CD4-positive, CD25-positive, alpha-beta regulatory T cell (primary cell): ENCODE measurements around the gene TLK1. TPM values are rescaled to one million over a fixed set of nuclear protein-coding genes. Genes with fewer than 3 reads are reported as not detected.
"Not testable (repeated sequence)": the region's sequence is repeated elsewhere in the genome, so short reads cannot be mapped to it uniquely, and the experiment has no call there.

Experiments
- ATAC-seq, 2 donors: fragments of 150-1000 bp; cut with Tn5 transposase; one replicate each; pipeline ENCODE4 v1.10.0; 2021; ENCODE audit warnings: low read depth in 2 of 2, moderate number of reproducible peaks in 2 of 2, moderate library complexity in 1 of 2
- DNase-seq, 3 donors: peaks; one replicate each; pipeline versions ENCODE4 v3.0.0 to v3.0.0-alpha.2; 2012 to 2022; ENCODE audit warnings: mixed read lengths in 1 of 3
- H3K27ac ChIP-seq: one replicate; pipeline ENCODE4 v1.7.0; 2013; ENCODE audit warnings: mild to moderate bottlenecking, low read length; ENCODE audit not compliant: insufficient read depth, poor library complexity, severe bottlenecking
- H3K27me3 ChIP-seq: one replicate; pipeline ENCODE4 v1.7.0; 2013; ENCODE audit warnings: low read length; ENCODE audit not compliant: control insufficient read depth, insufficient read depth
- H3K36me3 ChIP-seq: one replicate; pipeline ENCODE4 v1.7.0; 2013; ENCODE audit warnings: mild to moderate bottlenecking, low read length, moderate library complexity; ENCODE audit not compliant: control insufficient read depth, insufficient read depth
- H3K4me1 ChIP-seq: 2 replicates; pipeline ENCODE4 v1.7.0; 2013; ENCODE audit warnings: mild to moderate bottlenecking, low read length; ENCODE audit not compliant: insufficient read depth, control insufficient read depth, poor library complexity, severe bottlenecking
- H3K4me3 ChIP-seq: one replicate; pipeline ENCODE4 v1.7.0; 2013; ENCODE audit warnings: low read depth, mild to moderate bottlenecking, low read length, moderate library complexity
- H3K9me3 ChIP-seq, 2 experiments: 1 replicate in 1 of 2; 2 replicates in 1 of 2; pipeline ENCODE4 v1.7.0; 2013; ENCODE audit warnings: low read length in 2 of 2, mild to moderate bottlenecking in 1 of 2, moderate library complexity in 1 of 2; ENCODE audit not compliant: control insufficient read depth in 2 of 2
- H3K27ac Mint-ChIP-seq, 3 donors: one replicate each; pipeline ENCODE4 v1.8.0; 2020 to 2022; ENCODE audit warnings: mild to moderate bottlenecking in 3 of 3, mixed read lengths in 3 of 3, moderate library complexity in 2 of 3
- H3K27me3 Mint-ChIP-seq: one replicate; pipeline ENCODE4 v1.8.0; 2022; ENCODE audit warnings: mild to moderate bottlenecking, mixed read lengths
- H3K36me3 Mint-ChIP-seq: one replicate; pipeline ENCODE4 v1.8.0; 2020; ENCODE audit warnings: mixed read lengths
- H3K4me1 Mint-ChIP-seq, 4 donors: one replicate each; pipeline ENCODE4 v1.8.0; 2020 to 2022; ENCODE audit warnings: mixed read lengths in 4 of 4, mild to moderate bottlenecking in 1 of 4
- H3K4me3 Mint-ChIP-seq, 4 donors: one replicate each; pipeline ENCODE4 v1.8.0; 2020 to 2022; ENCODE audit warnings: mild to moderate bottlenecking in 4 of 4, mixed read lengths in 4 of 4, moderate library complexity in 3 of 4
- H3K9me3 Mint-ChIP-seq, 7 donors: one replicate each; pipeline ENCODE4 v1.8.0; 2020 to 2022; ENCODE audit warnings: mixed read lengths in 7 of 7, mild to moderate bottlenecking in 3 of 7, moderate library complexity in 2 of 7
- polyA plus RNA-seq, 4 donors: library from polyadenylated mRNA; unstranded; fragments of 300-500 nt; fragmentation: Illumina TruSeq; gene quantifications; one replicate each; pipeline ENCODE4 v1.2.3, GENCODE V29; 2021
- total RNA-seq: library from RNA; stranded (reverse); gene quantifications from one replicate; pipeline ENCODE4 v1.2.3, GENCODE V29; 2022

Gene TLK1
- total and polyA plus RNA-seq, 5 donors from 2014 or later, result 33.9 to 179 (median 54.4) TPM

- Mint-ChIP-seq H3K4me3 (peak overlapping the region; percentile 18 to 93 (median 76)), H3K4me1 (peaks cover 44 to 82% (median 59%) of the 10 kb centered on the region in 4 donors), H3K27ac (peak overlapping the region; percentile 77 to 90 (median 79)), H3K9me3 (no peaks in the 10 kb centered on the region), H3K27me3 (no peaks in the 10 kb centered on the region), H3K36me3 (peaks cover 19% of the 10 kb centered on the region)
- Histone ChIP-seq H3K27ac (peak overlapping the region; percentile 68), H3K27me3 (no peaks in the 10 kb centered on the region), H3K4me3 (peak overlapping the region; percentile 83), H3K9me3 (no peaks in the 10 kb centered on the region), H3K36me3 (peaks cover 6% of the 10 kb centered on the region), H3K4me1 (peaks cover 49% of the 10 kb centered on the region)
- DNase-seq (peak in 2 of 3 donors; percentile 14 to 34), ATAC-seq (no peak)
These were observed 73.1 kb downstream of the TLK1 start for GRCh38 chr2:171087547-171087946.

DNA sequence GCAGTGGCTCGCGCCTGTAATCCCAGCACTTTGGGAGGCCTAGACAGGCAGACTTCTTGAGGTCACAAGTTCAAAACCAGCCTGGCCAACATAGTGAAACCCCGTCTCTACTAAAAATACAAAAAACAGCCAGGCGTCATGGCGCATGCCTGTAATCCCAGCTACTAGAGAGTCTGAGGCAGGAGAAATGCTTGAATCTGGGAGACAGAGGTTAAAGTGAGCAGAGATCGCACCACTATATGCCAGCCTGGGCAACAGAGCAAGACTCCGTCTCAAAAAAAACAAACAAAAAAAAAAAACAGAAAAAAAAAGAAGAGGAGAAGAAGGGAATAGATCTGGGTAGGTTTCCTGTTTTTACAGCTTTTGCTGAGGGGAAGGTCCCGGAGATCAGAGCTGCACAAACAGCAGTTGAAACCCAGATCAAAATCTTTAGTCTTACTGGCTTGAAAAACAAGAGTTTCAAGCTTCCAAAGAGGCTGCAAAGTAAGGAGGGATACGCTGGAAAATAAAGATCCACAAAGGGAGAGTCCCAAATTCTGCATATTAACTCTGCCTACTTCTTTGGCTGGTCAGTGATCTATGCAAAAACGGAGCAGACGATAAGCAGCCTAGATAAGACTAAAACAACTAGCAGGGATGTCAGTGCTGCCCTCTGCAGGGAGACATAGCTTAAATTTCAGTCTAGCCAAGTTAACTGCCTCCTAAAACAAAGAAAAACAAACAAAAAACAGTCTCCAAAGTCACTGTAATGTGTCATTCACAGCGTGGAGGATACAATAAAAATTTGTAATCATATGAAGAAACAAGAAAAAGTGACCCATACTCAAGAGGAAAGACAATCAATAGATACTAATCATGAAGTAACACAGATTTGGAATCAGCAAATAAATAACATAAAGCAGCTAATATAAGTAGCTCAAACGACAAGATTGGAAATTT, 74.1 kb downstream of the TLK1 start:
- H3K27me3 ChIP-seq, result no peaks in the 10 kb centered on the region
- no peaks in the 10 kb centered on the region for H3K9me3 Mint-ChIP-seq
- H3K4me1 Mint-ChIP-seq, result peaks cover 46 to 84% (median 61%) of the 10 kb centered on the region in 4 donors
- peaks cover 57% of the 10 kb centered on the region for H3K4me1 ChIP-seq
- peaks cover 11% of the 10 kb centered on the region for H3K36me3 ChIP-seq
- H3K4me3 ChIP-seq, result peak overlapping the region; percentile 83
- H3K9me3 ChIP-seq, result no peaks in the 10 kb centered on the region
- H3K4me3 Mint-ChIP-seq, result peak overlapping the region; percentile 47 to 93 (median 90)
- H3K27ac ChIP-seq, result peak overlapping the region; percentile 68
- DNase-seq, result peak; percentile 33 to 84 (median 64)
- H3K27me3 Mint-ChIP-seq, result no peaks in the 10 kb centered on the region
- ATAC-seq, result peak; percentile 76 to 82
- peaks cover 13% of the 10 kb centered on the region for H3K36me3 Mint-ChIP-seq
- peak overlapping the region; percentile 77 to 95 (median 79) for H3K27ac Mint-ChIP-seq

DNA sequence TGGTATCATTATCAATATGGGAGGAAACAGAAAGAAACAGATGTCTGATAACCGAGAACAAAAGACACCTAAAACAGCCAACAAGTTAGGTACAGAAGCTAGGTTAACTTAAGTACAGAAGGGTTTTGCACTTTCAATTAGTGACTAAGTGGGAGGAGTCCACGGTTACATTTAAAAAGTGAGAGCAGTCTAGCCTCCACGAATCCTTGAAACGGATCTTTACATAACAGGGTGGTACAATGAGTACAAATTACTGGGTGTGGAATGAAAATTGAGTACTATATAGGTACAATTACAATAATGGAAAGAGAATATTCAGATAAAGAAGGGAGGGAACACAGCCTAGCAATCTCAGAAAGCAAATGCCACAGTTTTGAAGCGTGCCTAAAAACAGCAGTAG, 76.6 kb downstream of the TLK1 start:
- no peaks in the 10 kb centered on the region for H3K9me3 Mint-ChIP-seq
- H3K4me1 ChIP-seq, result peaks cover 67% of the 10 kb centered on the region

GRCh38 chr2:171083451-171083850, 77.2 kb downstream of the TLK1 start:
- H3K9me3 ChIP-seq, result no peaks in the 10 kb centered on the region
- peak overlapping the region; percentile 58 for H3K27ac ChIP-seq
- DNase-seq (no peak), ATAC-seq (no peak)
- H3K27me3 ChIP-seq, result no peaks in the 10 kb centered on the region
- H3K36me3 ChIP-seq, result peaks cover 18% of the 10 kb centered on the region
- H3K9me3 Mint-ChIP-seq, result no peaks in the 10 kb centered on the region
- peaks cover 51 to 82% (median 62%) of the 10 kb centered on the region in 4 donors for H3K4me1 Mint-ChIP-seq
- peaks cover 67% of the 10 kb centered on the region for H3K4me1 ChIP-seq
- peak overlapping the region; percentile 9 to 79 (median 56) for H3K4me3 Mint-ChIP-seq
- H3K27ac Mint-ChIP-seq, result peak overlapping the region; percentile 82 to 96 (median 82)
- H3K4me3 ChIP-seq, result peak overlapping the region; percentile 73
- H3K27me3 Mint-ChIP-seq, result no peaks in the 10 kb centered on the region
- H3K36me3 Mint-ChIP-seq, result peaks cover 18% of the 10 kb centered on the region

More for the DNA sequence above, 76.6 kb downstream of the TLK1 start:
- H3K27ac ChIP-seq, result peak overlapping the region; percentile 58
- H3K36me3 Mint-ChIP-seq, result peaks cover 11% of the 10 kb centered on the region
- DNase-seq (peak in 2 of 3 donors; percentile 25 to 71), ATAC-seq (peak; percentile 59 to 67)
- no peaks in the 10 kb centered on the region for H3K27me3 ChIP-seq
- peak overlapping the region; percentile 56 to 90 (median 80) for H3K4me3 Mint-ChIP-seq
- H3K9me3 ChIP-seq, result no peaks in the 10 kb centered on the region
- no peaks in the 10 kb centered on the region for H3K27me3 Mint-ChIP-seq
- peaks cover 49 to 82% (median 62%) of the 10 kb centered on the region in 4 donors for H3K4me1 Mint-ChIP-seq
- peak overlapping the region; percentile 73 for H3K4me3 ChIP-seq
- peaks cover 13% of the 10 kb centered on the region for H3K36me3 ChIP-seq
- peak overlapping the region; percentile 82 to 98 (median 83) for H3K27ac Mint-ChIP-seq

- peak overlapping the region; percentile 53 for H3K27ac ChIP-seq
- Mint-ChIP-seq H3K27ac (peak overlapping the region; percentile 53 to 91 (median 56)), H3K4me3 (peak overlapping the region in 3 of 4 donors; percentile 40 to 54 (median 49)), H3K36me3 (peaks cover 30% of the 10 kb centered on the region), H3K27me3 (no peaks in the 10 kb centered on the region), H3K4me1 (peaks cover 52 to 77% (median 59%) of the 10 kb centered on the region in 4 donors), H3K9me3 (peaks cover 0 to 3% (median 0%) of the 10 kb centered on the region in 7 donors)
- no peaks in the 10 kb centered on the region for H3K27me3 ChIP-seq
- peak overlapping the region; percentile 46 for H3K4me3 ChIP-seq
- H3K4me1 ChIP-seq, result peaks cover 50% of the 10 kb centered on the region
- DNase-seq (peak in 1 of 3 donors; percentile 29), ATAC-seq (peak; percentile 42 to 56)
- peaks cover 23% of the 10 kb centered on the region for H3K36me3 ChIP-seq
- no peaks in the 10 kb centered on the region for H3K9me3 ChIP-seq
These were observed 79.0 kb downstream of the TLK1 start for GRCh38 chr2:171081649-171082111.

- Mint-ChIP-seq H3K4me3 (no peak overlapping the region), H3K27ac (peak overlapping the region in 2 of 3 donors; percentile 51 to 91), H3K36me3 (peaks cover 39% of the 10 kb centered on the region), H3K27me3 (no peaks in the 10 kb centered on the region), H3K9me3 (peaks cover 0 to 3% (median 0%) of the 10 kb centered on the region in 7 donors), H3K4me1 (peaks cover 52 to 78% (median 55%) of the 10 kb centered on the region in 4 donors)
- Histone ChIP-seq H3K36me3 (peaks cover 29% of the 10 kb centered on the region), H3K27me3 (no peaks in the 10 kb centered on the region), H3K4me3 (no peak overlapping the region), H3K4me1 (peaks cover 39% of the 10 kb centered on the region), H3K9me3 (no peaks in the 10 kb centered on the region), H3K27ac (no peak overlapping the region)
- ATAC-seq (no peak), DNase-seq (no peak)
These were observed 80.1 kb downstream of the TLK1 start for GRCh38 chr2:171080607-171081006.

- Mint-ChIP-seq H3K27ac (peak overlapping the region in 2 of 3 donors; percentile 24 to 39), H3K4me3 (peak overlapping the region in 1 of 4 donors; percentile 8), H3K4me1 (peaks cover 25 to 58% (median 32%) of the 10 kb centered on the region in 4 donors), H3K36me3 (peaks cover 50% of the 10 kb centered on the region)
- ATAC-seq, H3K27me3 Mint-ChIP-seq, H3K27me3 ChIP-seq, H3K27ac ChIP-seq, H3K9me3 ChIP-seq, H3K9me3 Mint-ChIP-seq, H3K4me3 ChIP-seq: not testable (repeated sequence)
- Histone ChIP-seq H3K4me1 (peaks cover 10% of the 10 kb centered on the region), H3K36me3 (peaks cover 36% of the 10 kb centered on the region)
- peak in 1 of 3 donors; percentile 61 for DNase-seq
These were observed 84.3 kb downstream of the TLK1 start for GRCh38 chr2:171076422-171076821.
